Gastroesophageal sphincter (tissue), 3 donors: ENCODE results near the gene RAB36.

Experiments used
- POLR2AphosphoS5 ChIP-seq: sonication (generic); formaldehyde crosslinking; IDR thresholded peaks from one replicate; pipeline ENCODE4 v1.6.1; 2017; ENCODE audit warnings: antibody characterized with exemption
- TF ChIP-seq, protein P1 (sequence below), 4 experiments: fragments of 200-600 bp in 2 of 4; fragments of 450-650 bp in 2 of 4; sonication (generic) in 1 of 4; IDR thresholded peaks; one replicate each; pipeline ENCODE4 v1.5.1; 2017 to 2019; ENCODE audit warnings: antibody characterized with exemption in 4 of 4, mild to moderate bottlenecking in 2 of 4, moderate library complexity in 2 of 4

DNA sequence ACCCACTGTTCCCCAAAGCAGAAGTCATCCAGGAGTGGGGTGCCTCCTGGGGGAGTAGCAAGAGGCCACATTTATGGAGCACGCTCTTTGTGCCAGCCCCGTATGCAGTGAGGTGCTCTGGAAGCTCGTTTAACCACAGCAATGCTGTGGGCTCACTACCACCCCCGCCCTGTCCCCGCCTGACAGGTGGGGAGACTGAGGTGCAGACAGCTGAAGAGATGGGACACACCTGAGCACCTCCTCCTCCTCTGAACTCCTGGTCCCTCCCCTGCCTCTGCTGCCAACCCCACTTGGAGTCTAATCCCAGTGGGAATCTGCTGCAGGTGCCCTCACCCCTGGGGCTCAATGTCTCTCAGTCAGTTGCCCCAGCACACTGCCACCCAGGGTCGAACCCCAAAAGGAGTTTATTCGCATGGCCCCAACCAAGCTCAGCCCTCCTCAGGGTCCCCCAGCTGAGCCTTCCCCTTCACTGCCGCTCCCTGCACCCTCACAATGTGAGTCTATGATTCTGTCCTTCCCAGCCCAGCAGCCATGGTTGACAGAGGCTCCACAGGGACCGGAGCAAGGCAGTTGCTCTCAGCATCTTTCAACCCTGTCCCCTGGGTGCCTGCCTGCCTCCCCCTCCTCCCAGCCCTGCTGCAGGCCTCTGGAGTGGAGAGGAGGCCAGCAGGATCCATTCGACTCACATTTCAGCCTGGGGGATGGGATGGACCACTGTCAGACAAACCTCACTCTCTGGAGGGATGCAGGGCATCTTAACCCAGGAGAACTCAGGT is 21.8 kb downstream of the RAB36 start:
- TF ChIP-seq, protein P1, sequence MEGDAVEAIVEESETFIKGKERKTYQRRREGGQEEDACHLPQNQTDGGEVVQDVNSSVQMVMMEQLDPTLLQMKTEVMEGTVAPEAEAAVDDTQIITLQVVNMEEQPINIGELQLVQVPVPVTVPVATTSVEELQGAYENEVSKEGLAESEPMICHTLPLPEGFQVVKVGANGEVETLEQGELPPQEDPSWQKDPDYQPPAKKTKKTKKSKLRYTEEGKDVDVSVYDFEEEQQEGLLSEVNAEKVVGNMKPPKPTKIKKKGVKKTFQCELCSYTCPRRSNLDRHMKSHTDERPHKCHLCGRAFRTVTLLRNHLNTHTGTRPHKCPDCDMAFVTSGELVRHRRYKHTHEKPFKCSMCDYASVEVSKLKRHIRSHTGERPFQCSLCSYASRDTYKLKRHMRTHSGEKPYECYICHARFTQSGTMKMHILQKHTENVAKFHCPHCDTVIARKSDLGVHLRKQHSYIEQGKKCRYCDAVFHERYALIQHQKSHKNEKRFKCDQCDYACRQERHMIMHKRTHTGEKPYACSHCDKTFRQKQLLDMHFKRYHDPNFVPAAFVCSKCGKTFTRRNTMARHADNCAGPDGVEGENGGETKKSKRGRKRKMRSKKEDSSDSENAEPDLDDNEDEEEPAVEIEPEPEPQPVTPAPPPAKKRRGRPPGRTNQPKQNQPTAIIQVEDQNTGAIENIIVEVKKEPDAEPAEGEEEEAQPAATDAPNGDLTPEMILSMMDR (IDR thresholded peaks at IDR 0.05), result no peak
- no peak for TF ChIP-seq POLR2AphosphoS5
